ENCODE measurements around the gene HDHD5.

Gene HDHD5

GRCh38 chr22:17105143-17106129 lies 53.6 kb downstream of the HDHD5 start:
- no peak for DNase-seq (ENCODE audit: low spot score)

- no peak for DNase-seq (ENCODE audit: low spot score)
Observed at GRCh38 chr22:17104336-17104935, 54.6 kb downstream of the HDHD5 start.

- DNase-seq (ENCODE audit: low spot score), result no peak
Observed at GRCh38 chr22:17103351-17103750, 55.7 kb downstream of the HDHD5 start.

DNA sequence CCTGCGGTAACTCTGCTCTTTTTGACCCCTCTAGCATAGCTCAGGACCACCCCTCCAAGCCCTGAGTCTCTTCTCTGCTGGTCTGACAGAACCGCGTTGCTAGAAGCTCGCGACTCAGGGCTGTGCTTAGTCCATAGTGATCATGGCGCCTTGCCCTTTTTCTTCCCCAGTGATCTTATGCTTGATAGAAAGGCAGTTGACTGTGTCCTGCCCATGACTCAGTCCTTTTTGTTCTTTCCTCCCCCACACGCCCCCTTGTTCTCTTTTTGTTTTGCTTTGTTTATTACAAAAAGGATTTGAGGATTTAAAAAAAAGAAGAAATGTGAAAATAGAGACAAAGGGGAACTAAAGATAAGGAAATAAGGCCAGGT lies 56.8 kb downstream of the HDHD5 start:
- DNase-seq (ENCODE audit: low spot score), result no peak

DNA sequence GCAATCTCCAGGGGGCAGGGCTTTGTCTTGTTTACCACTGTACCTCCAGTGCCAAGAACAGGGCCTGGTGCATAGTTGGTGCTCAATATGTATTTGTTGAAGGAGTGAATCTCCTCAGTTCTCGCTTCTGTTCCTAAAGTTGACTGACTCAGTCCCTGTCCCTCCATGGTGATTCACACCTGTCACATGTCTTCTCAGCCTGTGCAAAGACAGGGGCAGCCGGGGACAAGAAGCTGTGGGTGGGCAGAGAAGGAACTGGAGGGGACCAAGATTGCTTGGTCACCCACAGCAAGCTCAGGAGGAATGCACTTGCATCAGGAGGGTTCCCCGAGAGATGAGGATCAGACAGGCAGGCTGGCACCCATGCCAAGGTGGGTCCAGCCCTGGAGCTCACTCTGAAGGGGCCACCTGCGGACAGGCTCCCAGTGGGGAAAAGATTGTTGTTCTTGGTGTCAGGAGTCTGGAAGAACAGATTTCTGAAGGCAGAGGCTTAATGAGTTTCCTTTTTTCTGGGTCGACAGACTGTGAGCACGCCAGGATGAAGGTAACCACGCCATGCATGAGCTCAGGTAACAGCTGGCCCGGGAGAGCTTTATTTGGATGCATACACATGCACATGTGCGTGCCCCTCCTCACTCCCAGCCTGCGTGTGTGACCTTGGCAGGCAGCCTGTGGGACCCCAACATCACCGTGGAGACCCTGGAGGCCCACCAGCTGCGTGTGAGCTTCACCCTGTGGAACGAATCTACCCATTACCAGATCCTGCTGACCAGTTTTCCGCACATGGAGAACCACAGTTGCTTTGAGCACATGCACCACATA lies 57.4 kb downstream of the HDHD5 start:
- DNase-seq (ENCODE audit: low spot score), result no peak

DNA sequence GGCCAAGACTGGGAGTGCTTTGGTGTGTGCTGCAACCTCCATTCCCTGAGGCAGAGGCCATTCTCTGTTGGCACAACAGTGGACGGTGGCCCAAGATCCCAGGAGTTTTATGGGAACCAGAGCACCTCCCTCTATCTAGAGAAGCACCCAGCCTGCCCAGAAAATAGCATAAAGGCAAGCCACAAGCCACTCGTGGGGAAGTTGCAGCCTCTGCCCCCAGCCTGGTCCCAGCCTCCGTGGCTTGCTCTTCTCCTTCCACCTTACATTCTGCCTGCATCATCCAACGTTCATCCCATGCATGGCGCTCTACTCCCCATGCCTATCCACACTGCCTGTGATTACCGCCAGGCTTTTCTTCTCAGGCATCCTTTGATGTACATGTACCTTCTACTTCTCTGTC lies 58.5 kb downstream of the HDHD5 start:
- DNase-seq (ENCODE audit: low spot score), result no peak

- DNase-seq (ENCODE audit: low spot score), result no peak
Observed at GRCh38 chr22:17098379-17098819, 60.7 kb downstream of the HDHD5 start.

GRCh38 chr22:17097701-17098100 lies 61.4 kb downstream of the HDHD5 start:
- no peak for DNase-seq (ENCODE audit: low spot score)

DNA sequence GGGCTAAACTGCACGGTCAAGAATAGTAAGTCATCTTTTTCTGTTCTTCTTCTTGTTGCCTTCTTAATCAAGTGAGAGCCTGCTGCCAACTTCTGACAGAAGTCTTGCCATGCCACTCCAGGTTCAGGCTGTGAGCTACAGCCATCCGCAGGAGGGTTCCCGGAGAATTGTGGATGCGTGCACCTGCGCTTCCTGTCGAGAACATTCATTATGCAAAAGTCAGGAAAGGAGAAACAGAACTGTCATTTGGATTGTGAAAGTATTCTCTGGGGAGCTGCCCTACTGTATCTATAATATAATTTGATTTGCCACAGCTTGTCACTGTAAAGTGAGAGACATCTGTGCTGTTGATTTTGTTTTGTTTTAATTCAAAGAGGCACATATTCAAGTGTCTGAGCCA lies 62.0 kb downstream of the HDHD5 start:
- no peak for DNase-seq (ENCODE audit: low spot score)

- no peak for DNase-seq (ENCODE audit: low spot score)
Observed at GRCh38 chr22:17096071-17096470, 63.0 kb downstream of the HDHD5 start.

GRCh38 chr22:17095538-17095937 lies 63.5 kb downstream of the HDHD5 start:
- DNase-seq (ENCODE audit: low spot score), result peak; percentile 70

- DNase-seq (ENCODE audit: low spot score), result no peak
Observed at GRCh38 chr22:17093081-17093480, 66.0 kb downstream of the HDHD5 start.

DNA sequence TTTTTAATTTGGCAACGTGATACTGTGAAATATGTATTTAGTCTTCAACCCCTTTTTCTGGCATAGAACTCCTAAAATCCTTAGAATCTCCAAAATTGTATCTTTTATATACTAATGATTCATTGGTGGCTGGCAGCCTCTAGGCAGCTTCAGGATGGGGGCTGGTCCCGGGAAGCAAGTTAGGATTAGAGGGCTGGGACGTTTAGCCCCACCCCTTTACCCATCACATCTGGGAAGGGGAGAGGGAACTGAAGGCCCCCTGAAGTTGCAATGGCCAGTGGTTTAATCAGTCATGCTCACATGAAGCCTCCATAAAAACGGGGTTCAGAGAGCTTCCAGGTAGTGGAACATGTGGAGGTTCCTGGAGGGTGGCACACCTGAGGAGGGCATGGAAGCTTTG lies 67.2 kb downstream of the HDHD5 start:
- DNase-seq (ENCODE audit: low spot score), result no peak

- DNase-seq (ENCODE audit: low spot score), result no peak
Observed at GRCh38 chr22:17090550-17090949, 68.5 kb downstream of the HDHD5 start.
